ENCODE results near the gene DSTN.

Gene DSTN

DNA sequence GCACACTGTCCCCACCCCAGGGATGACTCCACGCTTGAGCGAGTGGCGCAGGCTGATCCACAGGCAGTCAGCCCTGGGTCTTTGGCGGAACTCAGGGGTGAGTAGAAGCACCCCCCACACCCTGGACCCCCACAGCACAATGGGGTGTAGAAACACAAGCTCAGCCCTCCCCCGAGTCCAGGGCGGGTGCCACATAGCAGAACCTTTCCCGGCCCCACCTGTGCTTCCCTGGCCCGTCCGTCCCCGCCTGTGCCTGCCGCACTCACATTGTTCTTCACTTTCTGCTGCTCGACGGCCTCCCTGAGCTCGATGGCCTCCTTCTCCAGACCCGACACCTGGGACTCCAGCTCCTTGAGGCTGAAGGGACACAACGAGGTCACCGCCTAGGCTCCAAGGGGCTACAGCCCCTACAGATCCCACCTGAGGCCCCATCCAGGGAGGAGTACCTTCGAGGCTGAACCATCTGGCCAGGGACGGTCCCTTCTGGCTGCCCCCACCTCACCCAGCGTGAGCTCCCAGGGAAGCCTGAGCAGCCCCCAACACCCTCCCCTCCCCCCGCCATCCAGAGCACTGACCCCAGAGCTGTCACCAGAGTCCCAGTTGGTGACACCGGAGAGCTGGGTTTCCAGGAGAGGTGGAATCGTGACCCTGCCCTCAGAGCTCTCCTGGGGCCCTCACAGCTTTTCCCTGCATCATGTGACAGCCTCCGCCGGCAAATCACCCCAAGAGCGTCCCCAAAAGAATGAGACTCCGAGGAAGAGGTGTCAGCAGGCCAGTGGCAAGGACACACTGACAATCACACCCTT is 55.6 kb downstream of the DSTN start:
- no peak for DNase-seq (ENCODE audit: low read depth)

DNA sequence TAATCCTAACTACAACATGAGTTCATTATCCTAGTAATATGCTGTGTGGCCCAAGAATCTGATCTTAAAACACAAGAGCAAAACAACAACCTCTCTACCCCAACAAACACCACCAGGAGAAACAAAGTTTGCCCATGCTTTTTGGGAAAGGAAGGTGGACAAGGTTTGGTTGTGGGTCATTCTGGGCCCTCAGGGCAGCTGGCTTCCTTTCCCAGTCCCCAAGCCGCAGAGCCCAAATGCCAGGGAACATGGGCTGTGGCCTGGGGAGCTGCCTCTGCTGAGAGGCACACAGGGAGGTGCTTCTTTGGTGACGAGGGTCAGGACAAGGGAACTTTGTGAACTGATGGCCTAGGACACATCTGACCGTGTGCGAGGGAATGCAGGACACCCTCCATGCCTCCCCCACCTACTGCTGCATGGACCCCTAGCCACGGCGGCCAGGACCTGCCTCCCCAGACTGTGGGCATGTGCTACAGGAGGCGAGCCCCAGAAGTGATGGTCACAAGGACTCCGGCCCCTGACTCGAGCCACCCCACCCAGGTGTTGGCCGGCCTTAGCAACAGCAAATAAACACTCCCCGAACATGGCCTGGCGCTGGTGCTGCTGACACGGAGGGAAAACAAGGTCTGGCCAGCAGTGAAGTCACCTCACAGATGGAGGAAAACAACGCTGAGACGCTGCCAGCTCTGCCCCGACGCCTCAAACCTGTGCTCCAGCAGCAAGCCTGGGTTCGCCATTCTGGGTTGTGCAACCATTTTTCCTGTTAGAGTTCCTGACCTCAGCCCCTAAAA is 56.5 kb downstream of the DSTN start:
- DNase-seq (ENCODE audit: low read depth): no peak

DNA sequence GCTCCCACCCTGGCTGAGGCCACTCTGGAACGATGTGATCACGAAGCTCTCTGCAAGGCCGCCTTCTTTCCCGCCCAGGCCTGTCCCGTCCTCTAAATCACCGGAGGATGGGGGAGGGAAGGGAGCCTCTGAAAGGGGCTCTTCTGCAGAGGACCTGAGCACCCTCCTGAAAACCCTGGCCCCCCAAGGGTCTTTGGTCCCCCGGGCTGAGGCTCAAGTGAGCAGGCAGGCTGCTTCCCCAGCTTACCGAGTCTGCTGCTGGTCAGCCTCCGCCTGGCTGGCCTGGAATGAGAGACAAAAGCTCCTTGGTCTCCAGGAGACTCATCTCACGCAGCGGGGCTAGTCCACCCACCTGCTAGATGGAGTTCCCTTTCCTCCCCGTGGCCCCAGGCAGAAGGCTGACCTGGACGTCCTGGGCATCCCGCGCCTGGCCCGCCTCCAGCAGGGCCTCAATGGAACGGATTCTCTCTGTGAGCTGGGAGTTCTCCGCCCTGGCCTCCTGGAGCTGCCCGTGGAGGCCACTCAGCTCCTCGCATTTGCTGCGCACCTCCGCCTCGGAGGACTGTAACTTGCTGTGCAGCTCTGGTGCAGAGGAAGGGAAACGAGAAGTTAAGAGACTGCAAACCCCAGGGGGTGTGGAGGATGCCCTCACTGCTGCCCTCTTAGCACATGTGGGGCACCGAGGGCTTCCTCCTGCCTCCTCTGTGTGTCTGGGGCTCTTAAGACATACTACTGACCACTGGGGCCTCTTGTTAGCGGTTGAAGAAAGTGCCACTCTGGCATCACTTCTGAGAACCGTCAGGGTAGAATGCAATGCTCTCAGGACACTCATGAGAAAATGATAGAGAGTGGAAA is 57.5 kb downstream of the DSTN start:
- no peak for DNase-seq (ENCODE audit: low read depth)

DNA sequence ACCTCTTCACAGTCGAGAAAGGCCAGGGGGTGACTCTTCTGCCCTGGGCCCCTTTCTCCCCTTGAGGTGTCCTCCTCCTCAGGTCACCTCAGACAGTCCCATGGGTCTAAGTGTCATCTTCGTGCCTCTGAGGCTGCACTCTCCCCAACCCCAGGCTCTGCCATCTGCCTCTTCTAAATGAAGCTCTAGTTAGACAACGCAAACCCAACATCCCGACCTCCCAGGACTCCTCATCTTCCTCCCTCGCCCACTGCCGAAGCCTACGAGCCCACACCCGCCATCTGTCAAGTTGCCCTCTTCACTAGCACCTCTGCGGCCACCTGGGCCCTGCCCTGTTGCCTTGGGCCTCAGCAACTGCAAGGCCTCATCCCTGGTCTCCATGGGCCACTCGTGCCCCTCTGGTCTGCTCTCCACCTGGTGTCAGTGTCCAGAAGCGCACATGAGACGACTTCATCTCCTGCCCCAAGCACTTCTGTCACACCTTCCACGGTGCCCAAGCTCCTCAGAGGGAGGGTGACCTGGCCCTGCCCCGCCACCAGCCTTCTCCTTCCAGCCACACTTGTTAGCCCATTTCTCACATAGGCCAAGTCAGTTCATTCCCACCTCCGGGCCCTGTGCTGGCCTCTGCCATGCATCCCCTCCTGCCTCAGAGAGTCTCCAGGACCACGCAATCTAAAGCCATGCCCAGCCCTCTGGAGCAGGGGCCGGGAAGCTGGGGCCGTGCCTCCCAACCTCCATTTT is 58.4 kb downstream of the DSTN start:
- no peak for DNase-seq (ENCODE audit: low read depth)

DNA sequence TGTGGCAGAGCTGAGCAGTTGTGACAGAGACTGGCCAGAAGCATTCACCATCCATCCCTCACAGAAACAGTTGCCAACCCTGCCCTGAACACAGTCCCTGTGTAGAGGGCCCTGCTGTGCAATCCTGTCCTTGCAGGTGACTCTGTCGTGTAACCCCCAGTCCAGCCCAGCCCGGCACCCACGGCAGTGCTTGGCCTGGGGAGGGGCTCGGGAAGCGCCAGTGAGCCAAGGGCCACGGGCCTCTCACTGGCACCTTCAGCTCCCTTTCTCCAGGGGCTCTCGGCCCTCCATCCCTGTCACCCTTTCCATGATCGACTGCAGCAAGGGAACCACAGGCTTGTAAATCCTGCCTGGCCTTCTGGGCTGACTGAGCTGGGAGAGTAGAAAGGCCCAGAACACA is 59.1 kb downstream of the DSTN start:
- DNase-seq (ENCODE audit: low read depth): no peak

DNA sequence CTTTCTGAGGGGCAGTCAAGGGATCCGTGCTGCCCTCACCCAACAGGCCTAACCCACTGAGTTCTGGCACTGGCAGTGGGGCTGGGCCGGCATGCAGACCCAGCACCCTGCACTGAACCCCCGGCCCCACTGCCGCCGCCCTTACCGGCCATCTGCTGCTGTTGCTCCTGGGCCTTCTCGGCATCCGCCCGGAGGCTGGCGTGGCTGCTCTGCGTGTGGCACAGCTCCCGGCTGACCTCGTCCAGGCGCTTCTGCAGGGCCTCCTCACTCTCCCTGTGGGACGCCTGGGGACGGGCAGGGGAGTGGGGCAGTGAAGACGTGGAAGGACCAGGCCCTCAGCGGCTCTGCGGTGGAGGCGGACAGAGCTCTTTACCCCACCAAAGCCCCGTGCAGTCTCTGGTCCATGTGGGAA is 59.8 kb downstream of the DSTN start:
- DNase-seq (ENCODE audit: low read depth): no peak

DNA sequence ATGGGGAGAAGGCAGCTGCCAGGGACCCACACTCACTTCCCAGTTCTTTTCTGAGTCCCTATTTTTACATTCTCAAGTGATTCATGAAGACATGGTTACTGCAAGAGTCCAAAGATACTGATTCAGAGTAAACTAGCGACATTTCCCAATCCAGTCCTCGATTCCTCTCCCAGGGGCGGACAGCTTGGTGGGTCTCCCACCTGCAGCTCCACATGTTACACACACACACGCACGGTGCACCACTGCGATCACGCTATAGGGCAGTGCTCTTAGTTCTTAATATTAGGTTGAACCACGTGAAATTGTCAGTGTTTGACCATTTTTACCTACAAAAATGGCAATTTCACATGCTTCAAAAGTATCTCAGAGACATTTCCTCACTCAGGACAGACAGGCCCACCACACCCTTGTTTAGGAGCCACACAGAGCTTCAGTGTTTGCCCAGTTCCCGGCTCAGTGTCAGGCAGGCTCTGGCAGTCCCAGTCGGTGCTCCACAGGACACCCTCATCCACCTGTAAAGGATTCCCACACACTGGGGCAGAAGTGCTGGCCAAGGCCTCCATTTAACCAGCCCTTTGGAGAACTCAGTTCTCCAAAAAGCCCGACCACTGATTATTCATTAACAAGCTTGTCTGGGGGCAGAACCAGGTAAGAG is 60.4 kb downstream of the DSTN start:
- DNase-seq (ENCODE audit: low read depth): no peak

DNA sequence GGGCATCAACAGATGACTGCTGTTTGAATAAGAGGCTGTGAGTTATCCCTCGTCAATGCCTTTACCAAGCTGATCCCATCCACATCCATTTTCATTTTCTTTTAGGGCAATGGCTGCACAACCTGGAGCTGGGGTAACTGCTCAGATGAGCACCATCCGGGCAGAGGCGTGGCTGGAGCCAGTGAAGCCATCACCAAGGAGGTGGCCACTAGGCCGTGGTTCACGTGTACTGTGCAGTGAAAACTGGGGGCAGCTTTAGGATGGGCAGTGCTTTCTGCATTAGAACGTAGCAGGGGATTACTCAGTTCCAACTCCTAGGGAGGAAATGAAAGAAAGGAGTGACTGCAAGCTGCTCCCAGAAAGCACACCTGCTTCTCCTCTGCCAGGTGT is 60.9 kb downstream of the DSTN start:
- DNase-seq (ENCODE audit: low read depth): no peak

DNA sequence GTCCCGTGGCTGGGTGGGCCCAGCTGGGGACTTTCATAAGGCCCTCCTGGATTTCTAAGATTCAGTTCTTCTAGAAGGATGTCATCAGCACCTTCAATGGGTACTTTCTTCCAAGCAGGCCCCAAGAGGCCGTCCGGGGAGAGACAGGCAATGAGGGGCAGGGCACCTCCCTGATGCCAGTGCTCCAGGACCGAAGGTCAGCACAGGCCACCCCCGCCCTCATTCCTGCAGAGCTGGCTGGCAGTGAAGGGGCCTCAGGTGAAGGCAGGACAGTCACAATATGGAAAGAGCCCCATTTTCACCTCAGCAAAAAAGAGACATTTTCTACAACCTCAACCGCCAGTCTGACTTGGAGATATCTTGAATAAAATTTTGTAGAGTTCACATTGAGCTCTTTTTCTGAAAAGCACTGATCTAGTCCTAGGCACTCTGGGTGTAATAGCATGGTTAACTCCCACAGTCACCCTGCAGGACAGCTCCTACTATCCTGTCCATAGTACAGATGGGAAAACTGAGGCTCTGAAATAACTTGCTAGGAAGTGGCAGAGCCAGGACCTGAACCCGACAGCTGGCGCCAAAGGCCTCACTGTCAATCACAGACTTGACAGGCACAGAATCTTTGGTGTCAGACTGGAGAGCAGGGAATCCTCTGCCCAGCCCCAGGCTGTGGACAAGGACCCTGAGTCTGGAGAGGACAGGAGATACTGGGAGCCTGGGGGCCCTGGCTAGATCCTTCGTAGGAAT is 61.9 kb downstream of the DSTN start:
- no peak for DNase-seq (ENCODE audit: low read depth)

DNA sequence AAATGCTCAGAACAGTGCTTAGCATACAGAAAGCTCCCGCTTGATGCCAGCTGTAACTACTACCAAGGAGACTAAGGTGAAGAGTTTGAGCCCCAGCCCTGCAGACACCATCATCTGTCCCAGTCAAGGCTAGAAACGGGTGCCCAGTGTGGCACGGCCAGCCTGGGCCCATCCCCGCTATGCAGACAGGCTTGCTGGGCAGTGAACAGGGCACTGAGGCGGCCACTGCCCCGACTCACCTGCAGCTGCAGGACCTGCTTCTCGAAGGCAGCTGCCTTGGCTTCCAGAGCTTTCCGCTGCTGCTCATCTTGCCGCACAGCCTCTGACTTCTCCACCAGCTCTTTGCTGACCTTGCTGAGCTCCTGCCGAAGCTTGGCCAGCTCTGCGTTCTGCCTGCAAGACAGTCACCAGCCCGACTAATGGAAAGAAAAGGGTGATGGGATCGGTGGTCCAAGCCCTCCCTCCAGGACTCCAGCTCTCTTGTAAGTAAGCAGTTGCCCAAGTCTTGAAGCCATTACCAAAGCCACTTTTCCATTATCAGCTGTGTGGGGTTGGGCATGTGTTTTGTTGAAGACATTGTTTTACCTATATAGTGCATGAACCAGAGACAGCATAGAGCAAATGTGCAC is 63.5 kb downstream of the DSTN start:
- DNase-seq (ENCODE audit: low read depth): no peak

DNA sequence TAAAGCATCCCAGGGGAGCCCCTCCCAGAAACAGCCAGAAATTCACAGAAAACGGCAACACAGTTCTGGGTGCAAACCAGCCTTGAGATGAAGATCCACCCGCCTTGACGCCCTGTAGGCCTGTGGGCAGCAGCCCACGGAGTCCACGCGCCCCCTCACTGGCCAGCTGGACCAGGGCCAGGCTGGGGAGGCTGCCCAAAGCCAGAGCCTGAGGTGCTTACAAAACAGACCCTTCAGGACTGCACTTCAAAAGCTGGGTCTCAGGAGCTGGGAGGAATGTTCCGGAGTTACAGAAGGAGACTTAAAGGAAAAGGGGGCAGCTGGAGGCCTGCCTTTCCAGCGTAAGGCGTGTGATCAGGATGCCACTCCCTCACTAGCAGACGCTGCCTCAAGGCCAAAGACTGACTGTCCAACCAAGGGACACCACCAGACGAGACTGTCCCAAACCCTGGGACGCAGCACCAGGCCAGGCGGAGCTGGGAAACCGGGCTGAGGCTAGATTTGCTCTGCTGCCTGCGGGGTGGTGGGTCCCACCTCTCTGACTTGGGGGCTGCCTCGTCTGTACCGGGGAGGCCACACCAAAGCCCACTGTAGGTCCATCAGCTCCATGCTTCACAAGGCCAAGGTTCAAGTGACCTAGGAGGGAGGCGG is 64.1 kb downstream of the DSTN start:
- no peak for DNase-seq (ENCODE audit: low read depth)

DNA sequence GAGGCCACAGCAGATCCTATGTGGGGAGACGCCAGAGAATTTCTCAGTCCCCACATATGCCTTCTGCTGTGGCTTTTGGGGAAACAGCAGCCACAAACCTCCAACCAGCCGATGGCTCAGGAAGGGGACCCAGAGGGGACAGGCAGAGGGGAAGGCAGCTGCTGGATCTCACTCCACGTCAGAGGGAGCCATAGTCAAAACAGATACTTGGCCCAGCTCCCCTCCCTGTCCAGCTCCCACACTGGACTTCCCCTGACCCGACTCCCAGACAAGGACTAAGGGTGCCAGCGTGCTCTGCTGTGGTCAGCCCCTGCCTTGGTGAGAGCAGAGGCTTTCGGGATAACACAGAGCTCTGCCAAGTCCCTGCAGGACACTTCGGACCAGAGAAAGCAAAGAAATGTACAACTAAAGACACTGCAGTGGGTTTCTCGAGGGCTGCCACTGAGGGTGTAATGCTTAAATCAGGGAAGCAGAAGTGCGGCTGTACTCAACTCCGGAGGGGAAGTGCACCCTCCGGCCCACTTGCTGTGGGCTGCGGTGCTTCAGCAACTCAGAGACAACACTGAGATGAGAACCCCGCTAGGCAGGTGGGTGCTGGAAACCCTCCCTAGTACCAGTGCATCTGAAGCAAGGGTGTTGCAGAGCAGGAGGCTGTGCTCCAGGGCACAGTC is 64.9 kb downstream of the DSTN start:
- no peak for DNase-seq (ENCODE audit: low read depth)

DNA sequence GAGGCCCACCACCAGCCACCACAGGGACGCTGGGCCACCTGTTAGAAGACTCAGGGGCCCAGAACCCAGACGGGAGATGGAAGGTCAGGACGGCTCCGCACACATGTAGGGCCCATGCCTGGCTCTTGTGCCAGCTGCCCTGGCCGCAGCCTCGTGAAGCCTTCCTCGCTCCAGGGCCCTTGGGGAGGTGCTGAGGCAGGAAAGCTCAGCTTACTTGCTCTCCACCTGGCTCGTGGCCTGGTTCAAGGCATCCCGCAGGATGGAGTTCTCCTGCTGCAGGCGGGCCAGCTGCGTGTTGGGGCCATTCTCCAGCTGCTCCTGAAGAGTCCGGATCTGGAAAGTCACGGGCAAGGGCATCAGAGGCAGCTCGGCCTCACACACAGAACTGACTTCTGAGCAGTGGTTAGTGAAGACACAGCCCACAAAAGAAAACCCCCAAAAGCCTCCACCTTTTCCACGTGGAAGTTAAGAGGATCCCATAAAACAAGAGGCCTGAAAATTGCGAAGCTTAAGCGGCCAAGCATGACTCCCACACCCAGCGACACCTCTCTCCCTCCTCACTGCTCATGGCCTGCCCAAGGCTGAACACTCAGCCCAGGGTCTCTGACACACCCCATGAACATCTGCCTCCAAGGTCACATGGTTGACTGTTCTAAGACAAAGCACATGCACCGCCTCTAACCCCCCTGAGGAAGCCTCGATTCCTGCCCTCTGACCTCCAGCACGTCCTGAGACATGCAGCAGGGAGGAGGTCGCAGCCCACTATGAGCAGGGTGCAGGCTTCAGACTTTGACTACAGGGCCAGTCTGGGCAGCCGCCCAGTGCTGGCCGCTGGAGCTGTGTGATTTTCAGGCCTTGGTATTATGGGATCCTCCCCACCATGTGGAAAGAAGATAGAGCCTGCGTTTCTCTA is 65.7 kb downstream of the DSTN start:
- no peak for DNase-seq (ENCODE audit: low read depth)

DNA sequence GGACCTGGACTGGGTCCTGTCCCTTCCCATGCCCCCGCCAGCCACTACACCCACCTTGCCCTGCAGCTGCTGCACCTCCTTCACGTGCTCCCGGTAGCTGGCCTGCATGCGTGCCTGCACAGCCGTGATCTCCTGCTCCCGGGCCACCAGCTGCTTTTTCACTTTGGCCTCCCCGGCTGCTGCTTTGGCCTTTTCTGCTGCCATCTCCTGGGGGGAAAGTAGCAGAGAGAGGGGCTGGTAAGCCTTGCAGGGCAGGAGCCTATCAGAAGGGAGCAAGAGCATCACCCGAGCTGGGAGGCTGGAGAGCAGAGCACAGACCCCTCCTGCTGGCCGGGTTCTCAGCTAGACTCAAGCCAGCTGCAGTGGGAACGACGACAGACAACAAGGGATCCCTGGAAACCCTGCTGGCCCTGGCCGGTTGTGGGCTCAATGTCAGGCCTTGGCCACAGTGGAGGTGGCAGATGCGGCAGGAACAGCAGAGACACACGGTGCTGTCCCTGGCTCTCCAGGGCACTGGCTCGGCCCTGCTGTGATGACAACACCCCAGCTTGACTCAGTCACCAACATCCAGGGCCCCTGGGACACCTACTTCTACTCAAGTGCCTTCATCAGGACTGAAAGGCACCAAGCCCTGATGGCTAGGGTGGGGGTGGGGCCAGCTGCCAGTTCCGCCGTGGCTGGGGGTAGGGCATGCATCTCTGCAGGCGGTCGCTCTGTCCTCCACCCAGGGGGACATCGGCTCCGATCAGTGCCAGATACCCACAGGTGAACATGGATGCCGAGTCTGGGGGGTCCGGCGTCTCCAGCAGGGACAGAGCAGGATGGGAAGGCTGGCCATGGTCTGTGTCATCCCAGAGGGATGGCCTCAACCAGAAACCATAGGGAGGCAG is 66.9 kb downstream of the DSTN start:
- no peak for DNase-seq (ENCODE audit: low read depth)

DNA sequence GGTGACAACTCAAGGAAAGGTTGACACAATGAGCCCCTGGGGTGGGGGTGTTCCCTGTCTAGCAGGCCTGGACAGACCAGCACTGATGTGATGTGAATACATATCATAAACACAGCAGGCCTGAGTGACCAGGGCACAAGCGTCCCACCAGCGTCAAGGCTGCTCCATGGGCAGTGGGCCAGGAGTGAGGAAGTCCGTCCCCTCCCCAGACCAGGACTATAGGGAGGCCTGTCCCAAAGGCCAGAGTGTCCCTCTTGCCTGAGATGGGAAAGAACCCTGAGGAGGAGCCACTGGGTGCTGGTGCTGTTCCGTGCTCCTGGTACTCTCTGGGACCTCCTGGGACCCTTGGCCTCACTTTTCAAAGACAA is 67.5 kb downstream of the DSTN start:
- DNase-seq (ENCODE audit: low read depth): no peak

DNA sequence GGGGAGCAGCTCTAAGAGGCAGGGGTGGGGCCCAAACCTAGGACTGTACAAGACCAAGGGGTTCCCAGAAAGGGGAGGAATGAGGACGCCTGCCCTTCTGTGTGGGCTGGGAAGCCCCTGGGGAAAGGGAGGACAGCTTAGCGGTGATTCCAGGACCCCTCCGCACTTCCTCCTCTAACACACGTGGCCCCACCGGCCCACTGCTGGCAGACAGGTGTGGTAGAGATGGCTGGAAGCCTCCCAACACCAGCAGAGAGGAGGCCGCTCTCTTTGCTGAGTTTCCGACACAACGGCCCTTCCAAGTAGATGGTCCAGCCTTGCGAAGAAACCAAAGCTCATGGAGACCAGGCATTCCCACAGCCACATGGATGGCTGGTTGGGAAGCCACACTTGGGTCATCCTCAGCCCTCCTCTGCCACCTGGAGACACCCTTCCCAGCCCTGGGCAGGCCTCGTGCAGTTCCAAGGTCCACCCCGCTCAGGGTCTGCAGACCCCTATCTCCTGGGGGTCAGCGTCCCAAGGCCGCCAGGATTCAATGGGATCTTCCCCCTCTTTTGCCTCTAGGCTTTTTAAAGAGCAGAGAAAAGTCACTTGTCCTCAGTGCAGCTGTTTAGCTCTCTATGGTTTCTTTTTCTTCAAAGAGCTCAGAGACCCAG is 68.2 kb downstream of the DSTN start:
- no peak for DNase-seq (ENCODE audit: low read depth)

Measured in activated T-cell treated with anti-CD3 and anti-CD28 coated beads for 1 hour (primary cell).